ENCODE measurements around the gene ARRDC5.
"Not testable (repeated sequence)": the region's sequence is repeated elsewhere in the genome, so short reads cannot be mapped to it uniquely, and the experiment has no call there.

ARRDC5 gene

DNA sequence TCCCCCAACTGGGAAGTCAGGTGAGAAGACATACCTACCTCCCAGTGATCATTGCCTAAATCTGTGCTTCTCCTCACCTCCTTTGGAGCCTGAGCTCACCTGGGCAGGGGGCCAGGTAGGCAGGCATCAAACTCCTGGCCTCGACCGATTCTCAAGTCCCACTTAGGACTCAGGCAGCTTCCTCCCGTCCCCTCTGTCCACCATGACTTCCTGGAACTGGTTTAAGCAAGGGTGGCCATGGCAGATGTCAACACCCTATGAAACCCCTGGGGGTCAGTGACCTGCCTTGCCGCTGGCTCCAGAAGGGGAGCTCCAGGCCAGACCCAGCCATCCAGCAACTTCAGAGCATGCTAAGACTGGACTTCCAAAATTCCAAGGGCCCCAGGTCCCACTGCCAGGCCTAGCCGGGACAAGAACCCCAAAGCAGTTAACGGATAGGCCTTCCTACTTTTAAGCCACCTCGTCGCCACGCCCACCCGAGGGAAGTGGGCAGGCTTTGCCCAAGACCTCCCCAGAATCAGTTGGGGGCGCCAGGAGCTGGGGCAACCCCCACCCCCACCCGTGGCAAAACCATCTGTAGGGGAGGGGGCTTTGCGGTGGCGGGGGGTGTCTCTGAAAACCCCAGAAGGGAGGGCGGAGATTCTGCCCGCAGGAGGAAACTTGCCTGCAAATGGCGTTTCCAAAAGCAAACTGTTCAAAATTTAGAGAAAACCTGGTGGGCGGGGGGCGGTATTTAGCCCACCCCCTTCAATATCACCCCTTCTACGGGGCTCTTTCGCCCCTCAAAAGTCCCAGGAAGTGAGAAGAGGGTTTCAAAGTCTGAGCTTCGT, 35.9 kb downstream of the ARRDC5 start:
- TF ChIP-seq, protein P1, sequence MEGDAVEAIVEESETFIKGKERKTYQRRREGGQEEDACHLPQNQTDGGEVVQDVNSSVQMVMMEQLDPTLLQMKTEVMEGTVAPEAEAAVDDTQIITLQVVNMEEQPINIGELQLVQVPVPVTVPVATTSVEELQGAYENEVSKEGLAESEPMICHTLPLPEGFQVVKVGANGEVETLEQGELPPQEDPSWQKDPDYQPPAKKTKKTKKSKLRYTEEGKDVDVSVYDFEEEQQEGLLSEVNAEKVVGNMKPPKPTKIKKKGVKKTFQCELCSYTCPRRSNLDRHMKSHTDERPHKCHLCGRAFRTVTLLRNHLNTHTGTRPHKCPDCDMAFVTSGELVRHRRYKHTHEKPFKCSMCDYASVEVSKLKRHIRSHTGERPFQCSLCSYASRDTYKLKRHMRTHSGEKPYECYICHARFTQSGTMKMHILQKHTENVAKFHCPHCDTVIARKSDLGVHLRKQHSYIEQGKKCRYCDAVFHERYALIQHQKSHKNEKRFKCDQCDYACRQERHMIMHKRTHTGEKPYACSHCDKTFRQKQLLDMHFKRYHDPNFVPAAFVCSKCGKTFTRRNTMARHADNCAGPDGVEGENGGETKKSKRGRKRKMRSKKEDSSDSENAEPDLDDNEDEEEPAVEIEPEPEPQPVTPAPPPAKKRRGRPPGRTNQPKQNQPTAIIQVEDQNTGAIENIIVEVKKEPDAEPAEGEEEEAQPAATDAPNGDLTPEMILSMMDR (IDR thresholded peaks at IDR 0.05): no peak
- Histone ChIP-seq H3K27ac (peak overlapping the region; percentile 81 to 94), H3K4me3 (peak overlapping the region; percentile 90)
- DNase-seq (ENCODE audit: low spot score): peak; percentile 82

DNA sequence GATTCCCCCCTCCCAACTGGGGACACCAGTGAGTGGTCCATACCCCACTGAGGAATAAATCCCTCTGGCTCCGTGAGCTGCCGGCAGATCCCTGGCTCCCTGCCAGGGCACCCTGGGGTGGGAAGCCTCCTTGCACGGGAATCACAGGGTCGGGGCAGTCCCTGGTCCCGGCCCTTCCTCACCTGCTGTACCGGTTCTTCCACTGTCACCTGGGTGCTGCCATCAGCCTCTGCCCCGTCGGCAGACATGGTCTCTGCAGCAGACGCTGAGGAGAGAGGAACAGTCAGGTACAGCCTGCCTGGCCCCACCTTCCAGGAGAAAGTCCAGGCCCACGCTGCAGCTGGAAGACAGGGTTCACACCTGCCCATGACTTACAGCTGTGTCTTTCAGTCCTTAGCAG, 41.5 kb downstream of the ARRDC5 start:
- TF ChIP-seq, protein P1 (IDR thresholded peaks at IDR 0.05): no peak
- no peak overlapping the region for H3K27ac ChIP-seq
- DNase-seq (ENCODE audit: low spot score): no peak
- no peak overlapping the region for H3K4me3 ChIP-seq

DNA sequence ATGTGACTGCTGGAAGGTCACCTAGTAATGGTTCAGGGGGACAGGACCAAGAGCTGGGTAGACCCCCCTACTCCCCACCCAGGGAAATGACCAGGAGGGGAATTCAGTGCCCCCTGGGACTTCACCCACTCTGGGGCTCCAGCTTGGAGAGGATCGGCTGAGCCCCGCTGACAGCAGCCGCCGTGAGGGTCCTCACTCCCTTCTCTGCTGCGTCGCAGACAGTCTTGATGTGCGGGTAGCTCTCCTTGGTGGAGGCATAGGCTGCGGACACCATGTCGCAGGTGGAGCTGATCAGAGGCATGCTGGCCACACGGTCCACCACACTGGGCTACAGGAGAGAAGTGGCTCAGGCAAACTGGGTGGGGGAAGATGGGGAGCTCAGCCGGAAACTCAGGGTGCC, 43.0 kb downstream of the ARRDC5 start:
- TF ChIP-seq, protein P1 (IDR thresholded peaks at IDR 0.05): no peak
- DNase-seq (ENCODE audit: low spot score): no peak
- Histone ChIP-seq H3K27ac (no peak overlapping the region), H3K4me3 (no peak overlapping the region)

DNA sequence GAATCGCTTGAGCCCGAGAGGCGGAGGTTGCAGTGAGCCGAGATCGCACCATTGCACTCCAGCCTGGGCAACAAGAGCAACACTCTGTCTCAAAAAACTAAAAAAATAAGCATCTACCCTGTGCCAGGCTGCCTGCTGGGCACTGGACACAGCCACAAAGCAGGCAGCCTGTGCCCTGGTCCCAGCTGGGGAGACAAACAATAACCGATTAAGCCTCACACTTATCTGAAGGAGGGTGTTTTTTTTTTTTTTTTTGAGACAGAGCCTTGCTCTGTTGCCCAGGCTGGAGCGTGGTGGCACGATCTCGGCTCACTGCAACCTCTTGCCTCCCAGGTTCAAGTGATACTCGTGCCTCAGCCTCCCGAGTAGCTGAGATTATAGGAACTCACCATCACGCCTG, 46.2 kb downstream of the ARRDC5 start:
- H3K27ac ChIP-seq; H3K4me3 ChIP-seq; DNase-seq (ENCODE audit: low spot score): not testable (repeated sequence)

DNA sequence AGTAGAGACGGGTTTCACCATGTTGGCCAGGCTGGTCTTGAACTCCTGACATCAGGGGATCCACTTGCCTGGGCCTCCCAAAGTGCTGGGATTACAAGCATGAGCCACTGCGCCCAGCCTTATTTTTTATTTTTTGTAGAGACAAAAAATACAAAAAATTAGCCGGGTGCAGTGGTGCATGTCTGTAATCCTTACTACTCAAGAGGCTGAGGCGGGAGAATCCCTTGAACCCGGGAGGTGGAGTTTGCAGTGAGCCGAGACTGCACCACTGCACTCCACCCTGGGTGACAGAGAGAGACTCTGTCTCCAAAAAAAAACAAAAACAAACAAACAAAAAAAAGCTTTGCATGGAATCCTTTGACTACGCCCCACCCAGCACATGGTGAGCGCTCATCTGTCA, 49.2 kb downstream of the ARRDC5 start:
- not testable (repeated sequence) for DNase-seq (ENCODE audit: low spot score); H3K4me3 ChIP-seq

DNA sequence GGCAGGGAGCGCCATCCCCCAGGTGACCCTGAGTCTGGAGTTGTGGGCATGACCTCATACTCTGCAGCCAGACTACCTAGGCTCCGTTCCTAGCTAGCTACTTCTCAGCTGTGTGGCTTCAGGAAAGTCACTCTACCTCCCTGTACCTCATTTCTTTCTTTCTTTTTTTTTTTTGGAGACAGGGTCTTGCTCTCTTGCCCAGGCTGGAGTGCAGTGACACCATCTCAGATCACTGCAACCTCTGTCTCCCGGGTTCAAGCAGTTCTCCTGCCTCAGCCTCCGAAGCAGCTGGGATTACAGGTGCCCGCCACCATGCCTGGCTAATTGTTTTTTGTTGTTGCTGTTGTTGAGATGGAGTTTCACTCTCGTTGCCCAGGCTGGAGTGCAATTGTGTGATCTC, 50.2 kb downstream of the ARRDC5 start:
- no peak for DNase-seq (ENCODE audit: low spot score)
- TF ChIP-seq, protein P1 (IDR thresholded peaks at IDR 0.05): no peak
- Histone ChIP-seq H3K4me3 (no peak overlapping the region), H3K27ac (no peak overlapping the region)

More for the DNA sequence above, 49.2 kb downstream of the ARRDC5 start:
- H3K27ac ChIP-seq: not testable (repeated sequence)

DNA sequence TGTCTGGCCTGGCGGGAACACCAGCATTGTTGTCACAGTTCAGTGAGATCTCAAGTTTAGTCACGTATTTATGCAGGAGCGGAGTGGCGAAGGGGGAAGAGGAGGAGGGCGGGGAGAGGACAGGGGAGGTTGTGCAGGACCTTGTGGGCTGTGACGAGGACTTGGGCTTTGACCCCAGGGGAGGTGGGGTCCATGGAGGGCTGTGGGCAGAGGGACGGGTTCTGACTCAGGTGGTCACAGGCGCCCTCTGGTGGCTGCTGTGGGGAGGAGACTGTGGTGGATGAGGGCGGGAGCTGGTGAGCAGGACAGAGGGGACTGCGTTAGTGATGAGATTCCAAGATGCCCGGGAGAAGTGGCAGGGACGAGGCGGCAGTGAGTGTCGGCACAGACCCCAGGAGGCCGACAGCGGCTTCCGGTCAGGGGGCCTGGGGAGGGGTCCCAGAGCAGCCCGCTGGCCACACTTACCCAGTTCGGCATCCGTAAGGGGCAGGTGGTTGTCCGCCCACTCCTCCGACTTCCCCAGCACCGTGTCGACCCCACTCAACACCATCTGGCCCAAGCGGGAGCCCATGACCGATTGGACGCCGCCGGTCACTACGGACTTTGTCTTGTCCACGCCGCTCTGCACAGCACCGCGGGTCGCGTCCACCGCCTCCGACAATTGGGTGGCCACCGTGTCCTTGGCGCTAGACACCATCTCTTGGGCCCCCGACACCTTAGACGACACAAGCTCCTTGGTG, 51.0 kb downstream of the ARRDC5 start:
- TF ChIP-seq, protein P1 (IDR thresholded peaks at IDR 0.05): peak; percentile 93

DNA sequence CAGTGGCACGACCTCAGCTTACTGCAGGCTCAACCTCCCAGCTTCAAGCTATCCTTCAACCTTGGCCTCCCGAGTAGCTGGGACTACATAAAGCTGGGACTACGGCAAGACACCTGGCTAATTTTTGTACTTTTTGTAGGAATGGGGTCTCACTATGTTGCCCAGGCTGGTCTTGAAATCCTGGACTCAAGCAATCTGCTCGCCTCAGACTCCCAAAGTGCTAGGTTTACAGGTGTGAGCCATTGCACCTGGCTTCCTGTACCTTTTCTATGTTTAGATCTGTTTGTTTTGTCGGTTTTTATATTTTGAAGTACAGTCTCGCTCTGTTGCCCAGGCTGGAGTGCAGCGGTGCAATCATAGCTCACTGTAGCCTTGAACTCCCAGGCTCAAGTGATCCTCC, 53.7 kb downstream of the ARRDC5 start:
- TF ChIP-seq, protein P1 (IDR thresholded peaks at IDR 0.05): no peak
- Histone ChIP-seq H3K27ac (no peak overlapping the region), H3K4me3 (no peak overlapping the region)
- no peak for DNase-seq (ENCODE audit: low spot score)

More for the DNA sequence above, 51.0 kb downstream of the ARRDC5 start:
- DNase-seq (ENCODE audit: low spot score): no peak
- H3K27ac ChIP-seq: no peak overlapping the region
- H3K4me3 ChIP-seq: no peak overlapping the region
